ENCODE measurements around the gene FRMD3.

FRMD3 gene

DNA sequence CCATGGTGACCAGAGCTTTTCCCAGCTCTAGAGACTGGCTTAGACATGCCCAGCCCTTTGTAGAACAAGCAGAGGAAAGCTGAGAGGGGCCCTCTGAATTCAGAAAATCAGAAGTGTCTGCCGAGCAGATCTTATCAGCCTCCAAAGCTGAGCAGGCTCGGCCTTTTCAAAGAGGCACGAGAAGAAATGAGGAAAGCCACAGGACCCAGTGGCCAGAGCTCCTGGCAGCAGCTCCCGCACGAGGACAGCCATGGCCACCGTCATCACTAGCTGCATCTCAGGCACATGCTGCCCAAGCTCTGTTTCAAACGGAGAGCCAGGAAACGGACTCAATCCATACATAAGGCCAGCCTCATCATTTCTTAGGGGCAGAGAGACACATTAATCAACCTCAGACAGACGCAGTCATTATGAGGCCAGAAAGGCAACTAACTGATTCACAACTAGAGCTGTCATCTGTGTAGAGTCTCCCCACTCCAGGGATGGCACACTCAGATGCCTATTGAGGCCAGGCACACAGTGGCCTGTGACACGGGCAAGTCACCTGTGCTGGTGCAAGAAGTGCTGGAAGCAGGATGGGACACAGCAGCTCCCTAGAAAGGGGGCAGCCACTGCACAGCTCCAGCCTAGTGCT is 194.7 kb downstream of the FRMD3 start:
- H3K4me1 ChIP-seq (ENCODE audit: insufficient read depth, low read length), result no peaks in the 10 kb centered on the region
- H3K9me3 ChIP-seq (ENCODE audit: insufficient read depth, low read depth, low read length), result no peaks in the 10 kb centered on the region
- H3K36me3 ChIP-seq (ENCODE audit: insufficient read depth, low read depth, low read length), result no peaks in the 10 kb centered on the region
- no peak overlapping the region for H3K4me3 ChIP-seq (ENCODE audit: low read length)
- no peak overlapping the region for H3K27ac ChIP-seq (ENCODE audit: low read length)
- H3K27me3 ChIP-seq (ENCODE audit: insufficient read depth, low read length), result no peaks in the 10 kb centered on the region
- no peak overlapping the region for H3K9ac ChIP-seq (ENCODE audit: low read depth, low read length)

DNA sequence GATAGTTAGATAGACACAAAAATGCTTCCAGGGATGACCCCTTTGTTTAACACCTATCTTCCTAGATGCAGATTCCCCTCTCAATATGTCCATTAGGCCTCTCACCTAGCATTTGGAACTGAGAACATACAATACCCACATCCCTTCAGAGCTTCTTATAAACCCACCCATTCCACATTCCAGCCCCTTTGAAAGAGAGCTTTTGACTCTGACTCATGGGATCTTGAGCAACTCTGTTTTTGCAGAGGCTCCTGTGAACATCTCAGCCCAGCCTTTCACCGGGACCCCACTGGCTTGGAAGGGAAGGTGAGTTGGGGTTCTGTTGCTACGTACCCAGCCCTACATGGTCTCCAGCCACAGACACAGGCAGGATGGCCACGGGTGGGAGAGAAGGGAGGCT is 195.5 kb downstream of the FRMD3 start:
- H3K4me1 ChIP-seq (ENCODE audit: insufficient read depth, low read length), result no peaks in the 10 kb centered on the region
- no peak overlapping the region for H3K27ac ChIP-seq (ENCODE audit: low read length)
- H3K4me3 ChIP-seq (ENCODE audit: low read length), result no peak overlapping the region
- H3K9me3 ChIP-seq (ENCODE audit: insufficient read depth, low read depth, low read length), result no peaks in the 10 kb centered on the region
- no peak overlapping the region for H3K9ac ChIP-seq (ENCODE audit: low read depth, low read length)
- H3K27me3 ChIP-seq (ENCODE audit: insufficient read depth, low read length), result no peaks in the 10 kb centered on the region
- no peaks in the 10 kb centered on the region for H3K36me3 ChIP-seq (ENCODE audit: insufficient read depth, low read depth, low read length)

DNA sequence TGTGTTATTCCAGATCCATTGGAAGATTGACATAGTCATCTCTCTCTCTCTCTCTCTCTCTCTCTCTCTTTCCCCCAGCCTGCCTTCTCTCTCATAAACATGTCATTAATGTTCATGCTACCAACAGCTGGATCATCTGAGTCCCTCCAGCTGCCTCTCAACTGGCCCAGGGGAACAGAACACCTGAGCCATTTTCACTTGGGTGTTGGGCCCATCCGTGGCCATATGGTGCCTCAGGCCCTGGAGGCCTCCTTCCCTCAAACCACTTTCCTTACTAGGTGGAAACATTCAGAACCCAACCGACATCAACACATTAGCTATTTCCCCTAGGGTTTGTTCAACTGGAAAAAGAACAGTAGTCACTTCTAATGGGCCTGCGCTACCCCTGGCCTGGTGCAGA is 196.2 kb downstream of the FRMD3 start:
- no peak overlapping the region for H3K4me3 ChIP-seq (ENCODE audit: low read length)
- no peaks in the 10 kb centered on the region for H3K27me3 ChIP-seq (ENCODE audit: insufficient read depth, low read length)
- no peaks in the 10 kb centered on the region for H3K36me3 ChIP-seq (ENCODE audit: insufficient read depth, low read depth, low read length)
- H3K27ac ChIP-seq (ENCODE audit: low read length), result no peak overlapping the region
- no peak overlapping the region for H3K9ac ChIP-seq (ENCODE audit: low read depth, low read length)
- H3K9me3 ChIP-seq (ENCODE audit: insufficient read depth, low read depth, low read length), result no peaks in the 10 kb centered on the region
- H3K4me1 ChIP-seq (ENCODE audit: insufficient read depth, low read length), result no peaks in the 10 kb centered on the region

DNA sequence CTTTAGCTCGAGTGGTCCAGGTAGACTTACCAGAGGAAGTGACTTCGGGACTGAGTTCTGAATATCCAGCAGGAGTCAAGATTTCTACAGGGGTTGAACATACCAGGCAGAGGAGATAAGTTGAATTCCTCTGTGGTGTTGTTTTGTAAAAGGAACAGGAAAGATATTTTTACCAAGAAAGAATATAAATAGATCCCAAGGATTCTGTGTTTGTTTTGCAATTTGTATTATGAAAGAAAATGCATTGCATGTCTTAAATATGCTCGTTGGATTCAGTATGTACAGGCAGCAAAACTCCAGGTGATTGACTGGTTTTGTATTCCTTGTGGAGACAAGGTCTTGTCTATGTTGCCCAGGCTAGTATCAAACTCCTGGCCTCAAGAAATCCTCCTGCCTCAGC is 197.8 kb downstream of the FRMD3 start:
- Histone ChIP-seq H3K27ac (ENCODE audit: low read length) (no peak overlapping the region), H3K9me3 (ENCODE audit: insufficient read depth, low read depth, low read length) (no peaks in the 10 kb centered on the region), H3K36me3 (ENCODE audit: insufficient read depth, low read depth, low read length) (no peaks in the 10 kb centered on the region), H3K9ac (ENCODE audit: low read depth, low read length) (no peak overlapping the region), H3K27me3 (ENCODE audit: insufficient read depth, low read length) (no peaks in the 10 kb centered on the region), H3K4me1 (ENCODE audit: insufficient read depth, low read length) (no peaks in the 10 kb centered on the region), H3K4me3 (ENCODE audit: low read length) (no peak overlapping the region)

DNA sequence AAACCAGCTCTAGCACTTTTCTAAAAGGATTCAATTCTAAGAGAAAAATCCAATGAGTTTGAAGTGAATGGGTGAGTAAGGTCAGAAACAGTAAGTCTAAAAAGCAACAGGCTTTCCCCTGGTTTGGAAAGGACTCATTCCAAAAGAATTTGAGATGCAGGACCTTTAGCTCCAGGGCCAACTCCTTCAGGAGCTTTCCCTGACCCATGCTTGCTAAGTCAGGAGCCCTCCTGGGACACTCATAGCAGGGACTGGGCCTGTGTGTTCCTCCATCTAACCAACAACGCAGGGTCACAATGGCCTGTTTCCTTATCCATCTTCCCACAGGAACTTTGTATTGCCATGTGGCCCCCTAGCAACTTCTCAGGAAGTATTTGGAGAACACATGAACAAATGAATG is 198.8 kb downstream of the FRMD3 start:
- Histone ChIP-seq H3K4me3 (ENCODE audit: low read length) (no peak overlapping the region), H3K27ac (ENCODE audit: low read length) (no peak overlapping the region), H3K9ac (ENCODE audit: low read depth, low read length) (no peak overlapping the region), H3K4me1 (ENCODE audit: insufficient read depth, low read length) (no peaks in the 10 kb centered on the region), H3K27me3 (ENCODE audit: insufficient read depth, low read length) (no peaks in the 10 kb centered on the region), H3K9me3 (ENCODE audit: insufficient read depth, low read depth, low read length) (no peaks in the 10 kb centered on the region), H3K36me3 (ENCODE audit: insufficient read depth, low read depth, low read length) (no peaks in the 10 kb centered on the region)

DNA sequence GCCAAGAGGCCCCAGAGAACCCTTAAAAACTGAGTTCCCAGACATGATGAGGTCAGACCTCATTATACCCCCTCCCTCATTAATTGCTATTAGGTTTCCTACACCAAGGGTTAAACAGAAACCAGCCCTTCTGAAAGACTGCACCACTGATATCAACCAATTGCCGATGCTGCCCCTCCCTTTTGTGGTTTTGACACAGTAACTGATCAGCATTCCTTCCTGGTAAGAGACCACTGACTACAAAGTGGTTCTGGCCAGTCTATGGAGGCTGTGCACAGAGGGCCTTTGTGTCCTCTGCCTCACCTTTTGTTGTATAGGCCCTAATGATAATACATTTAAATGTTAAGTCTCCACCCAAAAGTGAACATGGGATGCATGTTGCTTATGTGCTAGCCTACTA is 201.5 kb downstream of the FRMD3 start:
- no peaks in the 10 kb centered on the region for H3K27me3 ChIP-seq (ENCODE audit: insufficient read depth, low read length)
- H3K4me1 ChIP-seq (ENCODE audit: insufficient read depth, low read length), result no peaks in the 10 kb centered on the region
- H3K9ac ChIP-seq (ENCODE audit: low read depth, low read length), result no peak overlapping the region

DNA sequence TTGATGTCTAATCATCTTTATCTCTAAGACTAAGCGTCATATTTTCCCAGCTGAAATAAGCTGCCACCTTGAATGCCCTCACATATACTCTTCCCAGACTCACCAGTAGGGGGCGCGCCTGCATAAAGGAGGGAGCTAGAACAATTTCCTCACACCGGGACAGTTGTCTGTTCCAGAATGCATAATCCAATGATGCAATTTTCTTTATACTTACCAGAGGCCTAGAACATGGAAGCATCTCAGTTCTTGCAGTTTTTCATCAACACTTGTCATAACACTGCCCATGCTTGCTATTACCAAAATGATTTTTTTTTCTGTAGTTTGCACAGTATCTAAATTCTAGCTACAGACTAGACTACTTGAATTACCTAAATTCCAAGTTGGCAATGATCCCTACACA is 203.9 kb downstream of the FRMD3 start:
- no peaks in the 10 kb centered on the region for H3K4me1 ChIP-seq (ENCODE audit: insufficient read depth, low read length)
- no peak overlapping the region for H3K27ac ChIP-seq (ENCODE audit: low read length)
- no peak overlapping the region for H3K4me3 ChIP-seq (ENCODE audit: low read length)
- no peaks in the 10 kb centered on the region for H3K27me3 ChIP-seq (ENCODE audit: insufficient read depth, low read length)
- H3K36me3 ChIP-seq (ENCODE audit: insufficient read depth, low read depth, low read length), result no peaks in the 10 kb centered on the region
- H3K9ac ChIP-seq (ENCODE audit: low read depth, low read length), result no peak overlapping the region
- 0 out of 2 replicates have a peak, but pooled peaks cover 7% of the 10 kb centered on the region for H3K9me3 ChIP-seq (ENCODE audit: insufficient read depth, low read depth, low read length)

More for the DNA sequence above, 201.5 kb downstream of the FRMD3 start:
- no peaks in the 10 kb centered on the region for H3K36me3 ChIP-seq (ENCODE audit: insufficient read depth, low read depth, low read length)
- H3K9me3 ChIP-seq (ENCODE audit: insufficient read depth, low read depth, low read length), result no peaks in the 10 kb centered on the region
- H3K4me3 ChIP-seq (ENCODE audit: low read length), result no peak overlapping the region
- no peak overlapping the region for H3K27ac ChIP-seq (ENCODE audit: low read length)

DNA sequence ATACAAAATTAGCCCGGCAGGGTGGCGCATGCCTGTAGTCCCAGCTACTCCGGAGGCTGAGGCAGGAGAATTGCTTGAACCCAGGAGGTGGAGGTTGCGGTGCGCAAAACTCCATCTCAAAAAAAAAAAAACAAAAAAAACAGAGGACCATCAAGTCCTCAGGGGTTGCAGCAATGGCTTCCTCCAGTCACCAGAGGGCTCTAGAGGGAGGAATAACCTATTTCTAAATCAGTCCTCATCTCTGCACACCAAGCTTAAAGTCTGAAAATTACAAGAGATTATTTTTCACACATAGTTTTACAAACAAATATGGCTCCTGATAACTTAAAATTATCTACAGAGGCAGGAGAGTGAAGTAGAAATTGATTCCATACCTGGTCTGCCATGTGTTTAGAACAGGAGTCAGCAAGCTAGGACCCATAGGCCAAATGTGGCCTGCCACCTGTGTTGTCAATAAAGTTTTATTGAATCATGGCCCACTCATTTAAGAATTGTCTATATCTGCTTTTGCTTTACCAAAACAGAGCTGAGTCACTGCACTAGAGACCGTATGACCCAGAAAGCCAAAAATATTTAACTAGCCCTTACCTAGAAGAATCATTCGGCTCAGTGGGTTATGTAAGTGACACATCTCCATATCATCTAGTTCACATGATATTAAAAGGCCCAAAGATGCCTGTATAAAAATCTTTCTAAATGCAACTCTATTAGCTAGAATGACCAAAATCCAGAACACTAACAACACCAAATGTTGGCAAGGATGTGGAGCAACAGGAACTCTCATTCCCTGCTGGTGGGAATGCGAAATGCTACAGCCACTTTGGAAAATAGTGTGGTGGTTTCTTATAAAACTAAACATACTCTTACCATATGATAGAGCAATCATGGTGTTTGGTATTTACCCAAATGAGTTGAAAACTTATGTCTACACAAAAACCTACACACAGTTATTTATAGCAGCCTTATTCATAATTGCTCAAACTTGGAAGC is 207.7 kb downstream of the FRMD3 start:
- Histone ChIP-seq H3K27ac (ENCODE audit: low read length) (no peak overlapping the region), H3K27me3 (ENCODE audit: insufficient read depth, low read length) (no peaks in the 10 kb centered on the region), H3K4me3 (ENCODE audit: low read length) (no peak overlapping the region), H3K4me1 (ENCODE audit: insufficient read depth, low read length) (no peaks in the 10 kb centered on the region), H3K9ac (ENCODE audit: low read depth, low read length) (no peak overlapping the region), H3K36me3 (ENCODE audit: insufficient read depth, low read depth, low read length) (no peaks in the 10 kb centered on the region), H3K9me3 (ENCODE audit: insufficient read depth, low read depth, low read length) (0 out of 2 replicates have a peak, but pooled peaks cover 7% of the 10 kb centered on the region)

DNA sequence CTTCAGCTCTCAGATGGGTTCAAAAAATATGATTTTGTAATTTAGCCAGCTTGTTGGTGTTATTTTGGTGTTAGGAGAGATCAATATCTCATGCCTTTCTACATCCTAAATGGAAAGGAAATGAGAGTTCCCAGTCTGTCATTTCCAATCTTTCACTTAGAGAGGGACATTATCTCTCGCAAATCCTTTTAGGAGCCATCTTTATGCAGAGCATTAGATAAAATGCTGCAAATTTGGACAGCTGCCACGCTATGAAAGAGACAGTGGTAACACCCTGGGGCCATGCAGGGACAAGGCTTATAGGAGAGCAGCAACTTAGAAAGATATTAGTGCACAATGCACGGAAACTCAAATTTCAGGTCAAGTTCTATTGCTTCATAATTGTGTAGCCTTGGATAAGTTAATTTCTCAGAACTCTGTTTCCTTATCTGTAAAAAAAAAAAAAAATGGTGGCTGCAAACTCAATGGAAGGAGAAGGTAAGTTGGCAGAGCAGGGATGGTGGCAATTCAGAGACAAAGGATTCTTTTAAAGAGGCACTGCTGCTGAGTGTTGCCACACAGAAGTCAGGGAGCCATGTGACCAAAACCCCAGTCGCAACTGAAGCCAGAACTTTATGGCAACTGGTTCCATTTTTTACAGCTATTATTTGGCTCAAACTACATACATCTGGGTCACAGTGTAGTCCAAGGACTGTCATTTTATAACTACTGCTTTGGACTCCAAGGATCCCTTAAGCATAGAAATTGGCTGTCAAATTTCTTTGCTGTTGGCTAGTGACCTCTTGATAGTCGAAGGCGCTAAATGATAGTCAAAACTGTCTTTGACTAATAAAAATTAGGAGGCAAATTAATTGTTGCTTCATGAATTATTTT is 210.2 kb downstream of the FRMD3 start:
- Histone ChIP-seq H3K4me1 (ENCODE audit: insufficient read depth, low read length) (no peaks in the 10 kb centered on the region), H3K9ac (ENCODE audit: low read depth, low read length) (no peak overlapping the region), H3K9me3 (ENCODE audit: insufficient read depth, low read depth, low read length) (0 out of 2 replicates have a peak, but pooled peaks cover 7% of the 10 kb centered on the region), H3K36me3 (ENCODE audit: insufficient read depth, low read depth, low read length) (no peaks in the 10 kb centered on the region), H3K27ac (ENCODE audit: low read length) (no peak overlapping the region), H3K27me3 (ENCODE audit: insufficient read depth, low read length) (no peaks in the 10 kb centered on the region), H3K4me3 (ENCODE audit: low read length) (no peak overlapping the region)

DNA sequence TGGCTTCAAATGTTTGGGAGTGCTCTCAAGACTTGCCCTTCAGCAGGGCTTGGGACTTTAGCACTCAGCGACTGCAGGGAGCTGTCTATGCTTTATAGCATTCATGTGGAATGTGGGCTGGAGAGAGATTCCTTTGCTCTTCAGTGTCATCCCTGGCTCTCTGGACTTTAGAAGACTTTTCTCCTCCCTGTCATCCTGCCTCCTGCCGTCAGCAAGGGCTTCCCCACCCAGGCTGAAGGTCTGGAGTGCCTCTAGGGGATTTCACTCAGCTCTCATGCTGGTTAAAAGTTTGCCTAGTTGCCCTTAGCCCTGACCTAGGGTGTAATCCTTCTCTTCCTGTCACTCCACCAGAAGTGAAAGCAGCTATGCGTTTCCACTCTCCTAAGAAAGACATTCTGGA is 210.9 kb downstream of the FRMD3 start:
- no peak overlapping the region for H3K27ac ChIP-seq (ENCODE audit: low read length)
- no peaks in the 10 kb centered on the region for H3K4me1 ChIP-seq (ENCODE audit: insufficient read depth, low read length)
- H3K36me3 ChIP-seq (ENCODE audit: insufficient read depth, low read depth, low read length), result no peaks in the 10 kb centered on the region

DNA sequence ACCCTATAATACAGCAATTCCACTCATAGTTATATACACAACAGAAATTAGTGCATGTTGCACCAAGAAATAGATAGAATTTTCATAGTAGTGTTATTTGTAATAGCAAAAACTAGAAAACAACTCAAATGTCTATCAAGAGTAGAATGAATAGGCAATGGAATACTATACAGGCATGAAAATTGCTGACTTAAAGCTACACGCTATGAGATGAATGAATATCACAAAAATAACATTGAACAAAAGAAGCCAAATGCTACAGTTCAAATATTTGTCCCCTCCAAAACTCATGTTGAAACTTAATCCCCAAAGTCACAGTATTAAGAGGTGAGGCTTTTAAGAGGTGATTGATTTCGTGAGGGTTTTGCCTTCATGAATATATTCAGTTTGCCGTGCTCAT is 215.1 kb downstream of the FRMD3 start:
- no peaks in the 10 kb centered on the region for H3K27me3 ChIP-seq (ENCODE audit: insufficient read depth, low read length)
- no peak overlapping the region for H3K4me3 ChIP-seq (ENCODE audit: low read length)
- no peaks in the 10 kb centered on the region for H3K9me3 ChIP-seq (ENCODE audit: insufficient read depth, low read depth, low read length)
- no peak overlapping the region for H3K27ac ChIP-seq (ENCODE audit: low read length)
- no peaks in the 10 kb centered on the region for H3K4me1 ChIP-seq (ENCODE audit: insufficient read depth, low read length)
- no peak overlapping the region for H3K9ac ChIP-seq (ENCODE audit: low read depth, low read length)
- H3K36me3 ChIP-seq (ENCODE audit: insufficient read depth, low read depth, low read length), result no peaks in the 10 kb centered on the region

More for the DNA sequence above, 210.9 kb downstream of the FRMD3 start:
- Histone ChIP-seq H3K9ac (ENCODE audit: low read depth, low read length) (no peak overlapping the region), H3K9me3 (ENCODE audit: insufficient read depth, low read depth, low read length) (0 out of 2 replicates have a peak, but pooled peaks cover 7% of the 10 kb centered on the region), H3K27me3 (ENCODE audit: insufficient read depth, low read length) (no peaks in the 10 kb centered on the region), H3K4me3 (ENCODE audit: low read length) (no peak overlapping the region)

All from iPS-20b (cell line).